Mammary epithelial cell (primary cell): Measurements from ENCODE around the gene GSTK1.

Experiments used
- CTCF ChIP-seq, 2 donors: IDR thresholded peaks in 1 of 2; conservative IDR thresholded peaks in 1 of 2; 2 replicates each; pipeline ENCODE4 v1.5.1; 2011 to 2012; ENCODE audit warnings: inconsistent platforms in 2 of 2, low read length in 2 of 2, mild to moderate bottlenecking in 2 of 2, control low read depth in 1 of 2, low read depth in 1 of 2; ENCODE audit not compliant: insufficient read depth in 1 of 2; ENCODE audit errors: extremely low read depth in 1 of 2
- EZH2 ChIP-seq: IDR thresholded peaks from 2 replicates; pipeline ENCODE4 v1.6.1; 2012; ENCODE audit warnings: low read length, inconsistent platforms, borderline replicate concordance

DNA sequence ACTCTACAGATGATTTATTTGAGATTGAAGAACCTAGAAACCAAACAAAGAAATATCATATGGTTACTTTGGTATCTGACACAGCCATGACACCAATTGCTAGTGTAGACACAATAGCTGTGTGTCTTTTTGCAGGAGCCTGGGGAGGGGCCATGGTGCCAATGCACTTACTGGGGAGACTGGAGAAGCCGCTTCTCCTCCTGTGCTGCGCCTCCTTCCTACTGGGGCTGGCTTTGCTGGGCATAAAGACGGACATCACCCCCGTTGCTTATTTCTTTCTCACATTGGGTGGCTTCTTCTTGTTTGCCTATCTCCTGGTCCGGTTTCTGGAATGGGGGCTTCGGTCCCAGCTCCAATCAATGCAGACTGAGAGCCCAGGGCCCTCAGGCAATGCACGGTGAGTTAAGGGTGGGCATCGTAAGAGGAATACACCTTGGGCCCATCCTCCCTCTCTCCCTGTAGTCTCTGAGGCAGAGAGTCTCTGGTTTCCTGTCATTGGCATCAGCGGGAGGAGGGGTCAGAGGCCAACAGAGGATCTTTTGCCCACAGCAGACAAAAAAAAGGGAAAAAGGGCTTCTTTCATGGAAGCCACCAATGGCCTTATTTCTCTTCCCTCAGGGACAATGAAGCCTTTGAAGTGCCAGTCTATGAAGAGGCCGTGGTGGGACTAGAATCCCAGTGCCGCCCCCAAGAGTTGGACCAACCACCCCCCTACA is 22.7 kb downstream of the GSTK1 start:
- TF ChIP-seq CTCF (conservative IDR thresholded peaks at IDR 0.05 in 1 of 2, IDR thresholded peaks at IDR 0.05 in 1 of 2; ENCODE audit: extremely low read depth in 1 of 2, insufficient read depth in 1 of 2, low read depth in 1 of 2, low read length in 2 of 2), result no peak
- TF ChIP-seq EZH2, result no peak
